ENCODE results near the gene PDIA6.
"Not testable (repeated sequence)": the region's sequence is repeated elsewhere in the genome, so short reads cannot be mapped to it uniquely, and the experiment has no call there.

DNA sequence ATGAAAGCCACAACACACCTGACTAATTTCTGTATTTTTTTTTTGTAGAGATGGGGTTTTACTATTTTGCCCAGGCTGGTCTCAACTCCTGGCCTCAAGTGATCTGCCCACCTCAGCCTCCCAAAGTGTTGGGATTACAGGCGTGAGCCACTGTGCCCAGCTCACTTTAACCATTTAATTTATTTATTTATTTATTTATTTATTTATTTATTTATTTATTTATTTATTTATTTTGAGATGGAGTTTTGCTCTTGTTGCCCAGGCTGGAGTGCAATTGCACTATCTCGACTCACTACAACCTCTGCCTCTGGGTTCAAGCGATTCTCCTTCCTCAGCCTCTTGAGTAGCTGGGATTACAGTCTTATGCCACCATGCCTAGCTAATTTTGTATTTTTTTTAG lies 5.7 kb upstream of the PDIA6 start:
- TF ChIP-seq, protein P1, sequence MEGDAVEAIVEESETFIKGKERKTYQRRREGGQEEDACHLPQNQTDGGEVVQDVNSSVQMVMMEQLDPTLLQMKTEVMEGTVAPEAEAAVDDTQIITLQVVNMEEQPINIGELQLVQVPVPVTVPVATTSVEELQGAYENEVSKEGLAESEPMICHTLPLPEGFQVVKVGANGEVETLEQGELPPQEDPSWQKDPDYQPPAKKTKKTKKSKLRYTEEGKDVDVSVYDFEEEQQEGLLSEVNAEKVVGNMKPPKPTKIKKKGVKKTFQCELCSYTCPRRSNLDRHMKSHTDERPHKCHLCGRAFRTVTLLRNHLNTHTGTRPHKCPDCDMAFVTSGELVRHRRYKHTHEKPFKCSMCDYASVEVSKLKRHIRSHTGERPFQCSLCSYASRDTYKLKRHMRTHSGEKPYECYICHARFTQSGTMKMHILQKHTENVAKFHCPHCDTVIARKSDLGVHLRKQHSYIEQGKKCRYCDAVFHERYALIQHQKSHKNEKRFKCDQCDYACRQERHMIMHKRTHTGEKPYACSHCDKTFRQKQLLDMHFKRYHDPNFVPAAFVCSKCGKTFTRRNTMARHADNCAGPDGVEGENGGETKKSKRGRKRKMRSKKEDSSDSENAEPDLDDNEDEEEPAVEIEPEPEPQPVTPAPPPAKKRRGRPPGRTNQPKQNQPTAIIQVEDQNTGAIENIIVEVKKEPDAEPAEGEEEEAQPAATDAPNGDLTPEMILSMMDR (IDR thresholded peaks at IDR 0.05): not testable (repeated sequence)
- TF ChIP-seq ZFX (IDR thresholded peaks at IDR 0.05; ENCODE audit: borderline replicate concordance): not testable (repeated sequence)

Data from 22Rv1 (cell line).